NCI-H1105 (cell line): Measurements from ENCODE around the gene TLN1.

Source experiments
- DNase-seq: peaks from one replicate; lab custom pipeline; 2025; lab: John Stamatoyannopoulos, UW

Gene TLN1

DNA sequence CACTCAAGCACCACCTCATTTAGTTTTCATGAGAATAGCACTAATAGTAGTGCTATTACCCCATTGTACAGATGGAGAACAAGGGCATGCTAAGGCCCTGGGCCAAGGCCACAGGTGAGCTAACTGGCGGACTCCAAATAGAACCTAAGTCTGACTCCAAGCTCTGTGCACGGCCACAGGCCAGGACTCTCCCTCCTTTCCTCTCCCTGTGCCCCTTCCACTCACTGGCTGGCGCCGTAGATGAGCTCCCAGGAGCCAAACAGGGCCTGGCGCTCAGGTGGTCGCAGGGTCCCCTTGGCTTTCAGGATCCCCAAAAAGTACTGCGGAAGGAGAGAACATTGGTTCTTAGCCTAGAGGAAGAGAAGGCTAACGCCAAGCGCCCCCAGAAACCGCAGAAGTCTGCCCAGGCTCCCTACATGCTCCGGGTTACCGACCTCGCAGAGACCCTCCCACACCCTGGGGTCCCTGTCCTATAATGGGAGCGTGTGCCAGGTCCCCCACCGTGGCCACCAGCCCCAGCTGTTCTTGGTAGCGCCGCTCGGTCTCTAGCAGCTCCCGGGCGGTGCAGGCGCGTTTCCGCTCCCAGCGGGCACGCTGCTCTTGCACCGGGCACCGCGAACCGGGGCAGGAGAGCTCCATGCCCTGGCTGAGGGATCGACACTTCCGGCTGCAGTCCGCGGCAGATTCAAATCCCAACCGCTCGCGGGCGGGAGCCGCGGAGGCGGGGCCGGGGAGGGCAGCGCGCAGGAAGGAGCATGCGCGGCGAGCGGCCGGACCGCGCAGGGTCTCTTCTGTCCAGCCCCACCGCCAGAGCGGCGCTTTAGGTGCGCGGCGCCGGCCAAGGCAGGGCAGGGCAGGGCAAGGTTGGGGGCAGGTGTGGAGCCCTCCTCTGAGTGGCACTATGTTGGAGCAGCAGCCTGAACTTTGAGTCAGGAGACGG lies 67.2 kb downstream of the TLN1 start, which contains the start of gene ARHGEF39:
ARHGEF39 (minus strand) TSS at position 665 of the 940 bp plus-strand sequence; CDS start at position 639, 26 bp downstream.
- DNase-seq, result peak; percentile 85

DNA sequence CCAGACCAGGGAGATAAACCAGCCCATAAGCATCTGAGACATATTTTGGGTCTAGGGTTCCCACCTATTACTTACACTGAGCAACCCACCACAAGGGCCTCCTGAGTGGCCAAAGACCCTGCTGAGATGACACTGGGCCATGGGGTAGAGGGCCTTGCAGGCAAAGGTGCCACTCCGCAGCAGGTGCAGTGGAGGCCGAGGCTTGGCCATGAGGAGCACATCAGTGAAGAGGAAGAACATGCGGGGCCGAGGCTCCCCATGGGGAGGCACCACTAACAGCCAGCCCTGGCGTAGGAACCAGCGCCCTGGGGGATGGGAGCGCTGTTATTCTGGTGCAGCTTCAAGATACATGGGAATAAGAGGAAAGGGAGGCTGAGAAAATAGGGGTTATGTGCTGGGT lies 69.6 kb downstream of the TLN1 start:
- DNase-seq, result no peak

DNA sequence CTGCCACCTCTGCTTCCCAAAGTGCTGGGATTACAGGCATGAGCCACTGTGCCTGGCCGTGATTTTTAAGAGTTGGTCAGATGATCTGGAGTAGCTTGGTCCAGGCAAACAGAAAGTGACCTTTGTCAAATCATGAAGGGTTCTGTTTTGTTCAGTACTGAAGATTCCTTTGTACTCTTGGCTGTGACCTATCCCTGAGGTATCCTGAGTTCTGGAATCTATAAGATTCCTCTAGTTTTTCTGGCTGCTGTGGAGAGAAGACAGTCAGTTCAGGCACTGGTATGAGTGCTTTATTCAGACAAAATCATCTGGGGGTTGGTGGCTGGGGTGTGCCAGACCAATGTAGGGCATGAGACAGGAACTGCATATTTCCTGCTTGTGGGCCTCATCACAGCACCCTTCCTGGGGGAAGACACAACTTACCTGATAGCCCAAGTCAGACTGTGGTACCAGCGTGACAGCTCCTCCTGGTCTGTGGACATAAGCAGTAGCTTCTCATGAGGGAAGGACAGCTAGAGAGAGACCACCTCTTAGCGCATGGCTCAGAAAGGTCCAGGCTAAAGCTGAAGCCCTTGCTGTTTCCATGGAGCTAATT lies 70.1 kb downstream of the TLN1 start:
- DNase-seq, result no peak

DNA sequence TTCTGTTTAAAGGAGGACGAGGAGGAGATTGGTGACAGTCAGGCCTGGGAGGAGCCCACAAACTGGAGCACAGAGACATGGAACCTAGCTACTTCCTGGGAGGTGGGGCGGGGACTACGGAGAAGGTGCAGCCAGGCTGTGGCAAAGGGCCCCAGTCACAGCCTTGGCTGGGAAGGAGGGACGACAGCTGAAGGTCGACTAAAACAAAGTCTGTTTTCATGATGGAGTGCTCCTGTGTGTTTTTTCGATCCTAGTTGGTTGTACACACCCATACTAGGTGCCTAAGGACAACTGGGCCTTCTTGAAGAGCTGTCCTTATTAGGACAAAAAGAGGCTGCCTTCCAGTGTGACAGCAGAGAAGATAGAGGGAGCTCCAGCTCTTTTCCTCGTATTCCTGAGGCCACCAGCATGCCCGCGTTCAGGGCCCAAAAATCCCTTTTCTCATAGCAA lies 71.0 kb downstream of the TLN1 start:
- peak; percentile 4 for DNase-seq

DNA sequence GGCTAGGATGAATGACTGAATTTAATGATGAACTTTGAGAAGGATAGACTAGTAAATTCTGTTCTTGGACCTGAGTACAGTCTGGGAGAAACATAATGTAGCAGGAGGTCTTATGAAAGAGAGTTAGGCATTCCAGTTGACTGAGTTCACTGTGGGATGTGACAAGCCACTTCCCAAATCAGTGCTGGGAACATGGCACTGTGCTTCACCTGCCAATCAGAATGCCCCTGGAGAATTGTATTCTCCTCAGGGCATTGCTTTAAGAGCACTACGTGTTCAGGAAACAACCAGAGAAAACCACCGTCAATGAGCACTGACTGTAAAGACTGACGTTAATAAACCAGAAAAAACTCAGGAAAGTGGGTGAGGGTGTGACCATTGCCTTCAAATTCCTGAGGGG lies 72.7 kb downstream of the TLN1 start:
- no peak for DNase-seq

DNA sequence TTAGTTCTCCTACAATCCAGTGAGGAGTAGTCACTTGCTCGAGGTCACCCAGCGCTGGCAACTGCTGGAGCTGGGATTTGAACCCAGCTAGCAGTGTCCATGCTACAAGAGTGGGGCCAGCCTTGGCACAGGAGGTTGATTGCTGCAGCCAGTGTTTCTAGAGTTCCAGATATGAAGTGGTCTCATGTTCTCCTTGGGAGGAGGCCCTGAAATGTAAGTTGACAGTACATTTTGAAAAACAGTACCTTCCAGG lies 73.1 kb downstream of the TLN1 start:
- DNase-seq, result peak; percentile 20

DNA sequence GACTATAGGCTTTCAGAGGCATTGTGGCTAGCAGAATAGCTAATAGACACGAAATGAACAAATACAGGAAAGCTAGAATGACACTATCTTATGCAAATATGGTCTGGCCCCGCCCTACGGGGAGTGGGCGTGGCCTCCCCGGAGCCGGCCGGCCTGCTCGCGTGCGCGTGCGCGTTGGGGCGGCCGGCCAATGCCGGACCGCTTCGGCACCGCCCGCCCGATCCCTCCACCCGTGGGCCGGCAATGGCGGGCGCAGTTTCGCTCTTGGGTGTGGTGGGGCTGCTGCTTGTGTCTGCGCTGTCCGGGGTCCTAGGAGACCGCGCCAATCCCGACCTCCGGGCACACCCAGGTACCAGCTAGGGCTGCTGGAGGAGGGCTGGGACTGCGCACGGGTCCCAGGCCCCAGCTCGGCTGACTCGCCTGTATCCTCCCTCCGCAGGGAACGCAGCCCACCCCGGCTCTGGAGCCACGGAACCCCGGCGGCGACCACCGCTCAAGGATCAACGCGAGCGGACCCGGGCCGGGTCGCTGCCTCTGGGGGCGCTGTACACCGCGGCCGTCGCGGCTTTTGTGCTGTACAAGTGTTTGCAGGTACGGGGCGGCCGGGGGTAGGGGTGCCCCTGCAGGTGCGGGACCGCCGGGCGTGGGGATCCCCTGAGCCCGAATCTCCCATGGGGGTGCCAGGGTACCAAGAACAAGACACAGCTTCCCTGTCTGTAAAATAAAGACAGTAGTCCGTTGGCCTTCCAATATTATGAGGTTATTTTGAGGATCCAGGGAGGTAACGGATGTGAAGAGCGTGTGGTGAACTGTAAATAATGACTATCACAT lies 73.6 kb downstream of the TLN1 start, which contains the start of gene CCDC107:
CCDC107 (plus strand) TSS at position 156 of the 831 bp plus-strand sequence; CDS start at position 244, 88 bp downstream.
- DNase-seq, result peak; percentile 76

DNA sequence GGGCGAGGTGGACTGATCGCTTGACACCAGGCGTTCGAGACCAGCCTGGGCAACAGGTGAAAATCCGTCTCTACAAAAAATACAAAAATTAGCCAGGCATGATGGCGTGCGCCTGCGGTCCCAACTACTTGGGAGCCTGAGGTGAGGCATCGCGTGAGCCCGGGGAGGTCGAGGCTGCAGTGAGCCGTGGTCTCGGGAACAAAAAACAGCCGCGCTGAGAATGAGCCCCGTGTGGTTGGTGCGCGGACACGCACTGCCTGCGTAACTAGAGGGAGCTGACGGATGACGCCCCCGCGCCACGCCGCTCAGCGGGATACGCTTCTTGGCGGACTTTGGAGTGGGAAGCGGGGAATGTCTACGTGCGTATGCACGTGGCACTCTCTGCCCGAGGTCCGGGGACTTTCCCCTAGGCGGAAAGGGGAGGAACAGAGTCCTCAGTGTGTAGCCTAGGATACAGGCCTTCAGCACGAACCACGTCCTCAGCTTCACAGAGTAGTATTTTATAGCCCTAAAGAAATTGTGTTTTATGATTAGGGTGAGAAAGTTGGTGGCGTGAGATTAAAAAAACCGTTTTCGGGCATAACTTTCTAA lies 74.4 kb downstream of the TLN1 start, which contains the start of gene RMRP:
RMRP (minus strand) TSS at position 474 of the 591 bp plus-strand sequence.
- peak; percentile 96 for DNase-seq

DNA sequence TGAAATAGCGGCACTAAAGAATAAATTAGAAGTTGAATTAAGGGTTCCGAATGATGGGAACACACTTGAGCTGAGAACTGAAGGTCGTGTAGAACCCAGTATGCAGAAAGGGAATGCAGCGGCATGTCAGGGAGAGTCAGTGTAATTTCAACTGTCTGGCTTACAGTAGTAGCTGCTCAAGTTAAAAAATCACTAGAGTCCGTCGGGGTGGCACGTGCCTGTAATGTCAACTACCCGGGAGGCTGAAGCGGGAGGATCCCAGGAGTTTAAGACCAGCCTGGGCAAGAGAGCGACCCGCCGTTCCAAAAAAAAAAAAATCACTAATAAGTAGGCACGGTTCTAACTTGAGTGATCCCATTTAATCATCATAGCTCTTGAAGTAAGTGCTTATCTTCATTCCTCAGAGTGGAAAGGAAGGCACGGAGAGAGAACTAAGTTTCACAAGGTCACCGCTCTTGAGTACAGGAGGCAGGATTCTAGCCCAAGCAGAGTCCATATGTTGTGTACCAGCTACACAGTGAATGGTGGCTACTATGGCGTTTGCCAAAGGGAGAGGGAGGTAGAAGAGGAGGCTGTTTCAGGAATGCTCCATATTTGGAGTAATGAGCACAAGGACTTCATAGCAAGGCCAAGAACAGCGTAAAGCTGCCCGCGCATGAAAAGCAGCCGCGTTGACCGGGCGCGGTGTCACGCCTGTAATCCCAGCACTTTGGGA lies 75.0 kb downstream of the TLN1 start:
- DNase-seq, result no peak

DNA sequence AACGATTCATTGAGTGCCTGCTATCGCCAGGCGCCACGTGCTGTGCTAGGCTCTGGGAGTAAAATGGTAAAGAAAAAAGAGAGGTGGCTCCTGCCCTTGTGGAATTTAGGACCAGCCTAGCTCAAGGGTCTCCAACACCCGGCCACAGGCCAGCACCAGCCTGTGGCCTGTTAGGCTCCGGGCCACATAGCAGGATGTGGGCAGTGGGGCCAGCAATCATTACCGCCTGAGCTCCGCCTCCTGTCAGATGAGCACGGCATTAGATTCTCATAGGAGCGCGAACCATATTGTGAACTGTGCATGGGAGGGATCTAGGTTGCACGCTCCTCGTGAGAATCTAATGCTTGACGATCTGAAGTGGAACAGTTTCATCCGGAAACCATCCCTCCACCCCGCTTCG lies 75.6 kb downstream of the TLN1 start:
- DNase-seq, result no peak

DNA sequence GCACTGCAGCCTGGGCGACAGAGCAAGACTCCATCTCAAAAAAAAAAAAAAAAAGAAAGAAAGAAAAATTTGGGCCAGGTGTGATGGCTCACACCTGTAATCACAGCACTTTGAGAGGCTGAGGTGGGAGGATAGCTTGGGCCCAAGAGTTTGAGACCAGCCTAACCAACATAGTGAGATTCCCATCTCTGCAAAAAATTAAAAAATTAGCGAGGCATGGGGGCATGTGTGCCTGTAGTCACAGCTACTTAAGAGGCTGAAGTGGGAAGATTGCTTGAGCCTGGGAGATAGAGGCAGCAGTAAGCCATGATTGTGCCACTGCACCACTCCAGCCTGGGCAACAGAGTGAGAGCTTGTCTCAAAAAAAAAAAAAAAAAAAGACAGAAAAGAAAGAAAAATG lies 78.4 kb downstream of the TLN1 start:
- no peak for DNase-seq

DNA sequence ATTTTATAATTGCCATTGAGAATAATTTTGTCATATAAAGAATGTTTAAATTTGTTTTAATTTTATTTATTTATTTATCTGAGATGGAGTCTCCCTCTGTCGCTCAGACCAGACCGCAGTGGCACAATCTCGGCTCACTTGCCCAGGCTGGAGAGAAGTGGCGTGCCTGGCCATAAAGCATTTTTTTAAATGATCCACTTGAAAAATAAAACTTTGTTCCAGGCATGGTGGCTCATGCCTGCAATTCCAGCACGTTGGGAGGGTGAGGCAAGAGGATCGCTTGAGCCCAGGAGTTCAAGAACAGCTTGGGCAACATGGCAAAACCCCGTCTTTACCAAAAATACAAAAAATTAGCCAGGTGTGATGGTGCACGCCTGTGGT lies 79.2 kb downstream of the TLN1 start:
- no peak for DNase-seq

DNA sequence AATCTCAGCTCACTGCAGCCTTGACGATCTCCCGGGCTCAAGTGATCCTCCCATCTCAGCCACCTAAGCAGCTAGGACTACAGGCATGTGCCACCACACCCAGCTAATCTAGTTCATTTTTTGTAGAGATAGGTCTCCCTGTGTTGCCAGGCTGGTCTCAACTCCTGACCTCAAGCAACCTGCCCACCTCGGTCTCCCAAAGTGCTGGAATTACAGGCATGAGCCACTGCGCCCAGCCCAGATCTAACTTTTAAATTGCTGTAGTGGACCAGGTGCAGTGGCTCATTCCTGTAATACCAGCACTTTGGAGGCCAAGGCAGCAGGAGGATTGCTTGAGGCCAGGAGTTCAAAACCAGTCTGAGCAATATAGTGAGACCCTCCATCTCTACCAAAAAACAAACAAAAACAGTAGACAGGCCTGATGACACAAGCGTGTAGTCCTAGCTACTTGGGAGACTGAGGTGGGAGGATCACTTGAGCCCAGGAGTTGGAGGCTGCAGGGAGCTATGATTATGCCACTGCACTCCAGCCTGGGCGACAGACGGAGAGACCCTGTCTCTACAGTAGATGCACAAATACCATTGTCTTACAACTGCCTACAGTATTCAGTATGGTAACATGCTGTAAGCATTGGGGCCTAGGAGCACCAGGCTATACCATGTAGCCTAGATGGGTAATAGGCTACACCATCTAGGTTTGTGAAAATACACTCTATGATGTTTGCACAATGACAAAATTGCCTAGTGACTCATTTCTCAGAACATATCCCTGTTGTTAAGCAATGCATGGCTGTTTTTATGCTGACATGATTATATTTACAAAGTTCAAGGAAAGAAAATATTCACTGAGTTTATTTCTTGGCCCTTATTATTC lies 79.8 kb downstream of the TLN1 start:
- no peak for DNase-seq

DNA sequence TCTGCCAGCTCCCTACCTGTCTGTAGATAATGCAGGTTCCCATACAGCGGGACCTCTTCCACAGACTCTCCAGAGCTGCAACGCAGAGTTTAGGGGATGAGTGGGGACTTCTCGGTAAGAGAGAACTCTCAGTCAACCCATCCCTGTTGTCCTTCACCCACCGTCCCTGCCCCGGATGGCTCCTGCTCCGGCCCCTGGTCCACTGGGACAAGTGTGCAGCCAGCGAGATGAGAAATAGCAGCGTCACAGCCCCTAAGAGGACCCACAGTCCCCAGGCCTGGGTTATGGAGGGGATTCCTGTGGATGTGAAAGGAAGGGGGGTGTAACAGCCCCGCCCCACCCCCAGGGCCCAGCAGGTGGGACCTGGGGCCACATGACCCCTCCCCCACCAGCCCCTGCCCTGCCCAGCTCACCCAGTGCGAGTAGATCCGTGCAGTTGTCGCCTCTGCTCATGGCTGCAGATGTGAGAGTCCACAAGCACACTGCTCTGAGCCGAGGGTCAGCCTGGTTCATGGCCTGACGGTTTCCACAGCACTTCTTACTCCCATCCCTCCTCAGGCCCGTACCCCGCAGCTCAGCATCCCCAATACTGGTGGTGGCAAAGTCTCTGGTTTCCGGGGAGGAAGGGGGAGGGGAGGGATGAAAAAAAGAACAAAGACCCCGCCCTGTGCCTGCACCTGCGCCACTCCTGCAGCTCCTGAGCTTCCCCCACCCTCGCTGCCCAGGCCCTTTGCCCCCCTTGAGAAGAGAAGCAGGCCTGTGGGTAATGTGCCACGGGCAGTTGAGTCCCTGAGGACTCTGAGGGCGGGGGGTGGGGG lies 81.4 kb downstream of the TLN1 start, which contains the start of gene SIT1:
SIT1 (minus strand) TSS at position 591 of the 818 bp plus-strand sequence; CDS start at position 513, 78 bp downstream.
- no peak for DNase-seq

DNA sequence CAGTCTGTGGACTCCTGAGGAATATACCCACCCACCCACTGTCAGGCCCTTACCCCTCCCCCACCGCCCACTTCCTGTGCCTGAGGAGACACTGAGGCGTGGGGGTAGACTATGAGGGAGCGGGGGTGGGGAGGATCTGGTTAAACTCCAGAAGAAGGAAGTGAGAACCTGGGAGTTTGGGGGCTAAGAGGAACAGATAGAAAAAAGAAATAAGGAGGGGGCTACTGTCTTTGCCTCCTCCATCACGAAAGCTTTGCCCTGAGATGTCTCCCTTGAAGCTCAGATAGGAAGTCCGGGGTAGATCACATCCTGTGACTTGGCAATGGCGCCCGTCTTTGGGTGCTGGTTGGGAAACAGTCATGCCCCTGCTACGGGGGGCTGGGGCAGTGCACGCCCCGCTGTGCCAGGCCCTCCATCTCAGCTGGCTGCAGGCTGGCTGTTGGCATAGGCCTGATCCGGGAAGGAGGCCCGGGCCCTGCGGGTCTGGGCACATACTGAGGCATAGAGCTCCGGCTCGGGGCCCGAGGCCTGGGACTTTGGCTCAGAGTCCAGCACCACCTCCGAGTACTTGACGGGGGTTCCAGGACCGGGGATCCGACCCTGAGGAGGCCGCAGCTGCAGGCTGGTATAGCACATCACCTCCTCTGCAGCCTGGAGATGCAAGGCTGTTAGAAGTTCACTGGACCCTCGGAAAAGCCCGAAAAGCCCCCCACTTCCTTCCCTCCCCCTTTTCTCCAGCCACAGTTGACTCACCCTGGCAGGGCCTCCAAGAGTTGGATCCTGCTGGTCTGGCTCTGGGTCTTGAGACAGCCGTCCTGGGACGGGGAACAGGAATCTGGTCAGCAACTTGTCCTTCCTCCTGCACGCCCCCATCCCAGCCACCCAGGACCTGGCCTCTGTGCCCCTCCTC lies 82.3 kb downstream of the TLN1 start:
- no peak for DNase-seq
